Mammary epithelial cell (primary cell): ENCODE results near the gene ATG2A.

Experiments used
- EZH2 ChIP-seq: IDR thresholded peaks from 2 replicates; pipeline ENCODE4 v1.6.1; 2012; ENCODE audit warnings: low read length, inconsistent platforms, borderline replicate concordance
- TF ChIP-seq, protein P1 (sequence below), 2 donors: IDR thresholded peaks in 1 of 2; conservative IDR thresholded peaks in 1 of 2; 2 replicates each; pipeline ENCODE4 v1.5.1; 2011 to 2012; ENCODE audit warnings: inconsistent platforms in 2 of 2, low read length in 2 of 2, mild to moderate bottlenecking in 2 of 2, control low read depth in 1 of 2, low read depth in 1 of 2; ENCODE audit not compliant: insufficient read depth in 1 of 2; ENCODE audit errors: extremely low read depth in 1 of 2

- TF ChIP-seq, protein P1, sequence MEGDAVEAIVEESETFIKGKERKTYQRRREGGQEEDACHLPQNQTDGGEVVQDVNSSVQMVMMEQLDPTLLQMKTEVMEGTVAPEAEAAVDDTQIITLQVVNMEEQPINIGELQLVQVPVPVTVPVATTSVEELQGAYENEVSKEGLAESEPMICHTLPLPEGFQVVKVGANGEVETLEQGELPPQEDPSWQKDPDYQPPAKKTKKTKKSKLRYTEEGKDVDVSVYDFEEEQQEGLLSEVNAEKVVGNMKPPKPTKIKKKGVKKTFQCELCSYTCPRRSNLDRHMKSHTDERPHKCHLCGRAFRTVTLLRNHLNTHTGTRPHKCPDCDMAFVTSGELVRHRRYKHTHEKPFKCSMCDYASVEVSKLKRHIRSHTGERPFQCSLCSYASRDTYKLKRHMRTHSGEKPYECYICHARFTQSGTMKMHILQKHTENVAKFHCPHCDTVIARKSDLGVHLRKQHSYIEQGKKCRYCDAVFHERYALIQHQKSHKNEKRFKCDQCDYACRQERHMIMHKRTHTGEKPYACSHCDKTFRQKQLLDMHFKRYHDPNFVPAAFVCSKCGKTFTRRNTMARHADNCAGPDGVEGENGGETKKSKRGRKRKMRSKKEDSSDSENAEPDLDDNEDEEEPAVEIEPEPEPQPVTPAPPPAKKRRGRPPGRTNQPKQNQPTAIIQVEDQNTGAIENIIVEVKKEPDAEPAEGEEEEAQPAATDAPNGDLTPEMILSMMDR (conservative IDR thresholded peaks at IDR 0.05 in 1 of 2, IDR thresholded peaks at IDR 0.05 in 1 of 2; ENCODE audit: extremely low read depth in 1 of 2, insufficient read depth in 1 of 2, low read depth in 1 of 2, low read length in 2 of 2): no peak
- no peak for TF ChIP-seq EZH2
These were observed 6.2 kb upstream of the ATG2A start for GRCh38 chr11:64923151-64923661.
